22Rv1 (cell line): ENCODE results near the gene SORCS2.

Source experiments
- CTCF ChIP-seq: fragments of 450-650 bp; IDR thresholded peaks from 2 replicates; pipeline ENCODE4 v1.5.1; 2017; ENCODE audit warnings: mild to moderate bottlenecking
- ZFX ChIP-seq: fragments of 450-650 bp; IDR thresholded peaks from 2 replicates; pipeline ENCODE4 v1.6.1; 2017; ENCODE audit warnings: antibody characterized with exemption, borderline replicate concordance

DNA sequence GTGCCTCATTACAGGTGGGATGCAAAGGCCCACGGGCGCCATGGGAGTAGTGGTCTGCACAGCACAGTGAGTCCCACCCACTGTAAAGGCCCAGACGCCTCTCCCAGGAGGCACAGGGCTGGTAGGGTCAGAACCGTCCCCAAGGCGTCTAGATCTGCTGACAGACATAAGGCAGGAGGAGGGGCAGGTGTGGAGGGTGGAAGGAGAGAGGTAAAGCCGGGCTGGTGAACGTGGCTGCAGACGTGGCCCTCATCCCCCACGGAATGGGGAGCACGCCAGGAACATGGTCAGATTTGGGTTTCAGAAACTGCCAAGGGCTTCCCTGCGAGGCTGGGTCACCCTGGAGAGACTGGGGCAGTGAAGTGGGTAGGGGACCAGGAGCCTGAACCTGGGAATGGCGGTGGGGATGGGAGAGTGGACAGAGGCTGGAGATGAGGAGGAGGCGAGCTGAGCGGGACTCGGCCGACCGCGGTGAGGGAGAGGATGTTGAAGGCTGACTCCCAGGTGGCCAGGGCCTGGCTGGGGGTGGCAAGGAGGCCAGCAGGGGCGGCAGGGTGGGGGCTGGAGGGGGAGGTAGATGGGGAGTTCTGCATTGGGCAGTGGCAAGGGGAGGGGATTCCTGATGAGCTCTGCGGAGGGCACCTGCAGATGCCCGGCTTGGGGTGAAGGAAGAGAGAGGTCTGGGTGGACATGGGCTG is 562.4 kb downstream of the SORCS2 start:
- TF ChIP-seq CTCF: no peak
- no peak for TF ChIP-seq ZFX
